HG02870 (cell line): ENCODE results near the gene NDRG2.
"Not testable (repeated sequence)": the region's sequence is repeated elsewhere in the genome, so short reads cannot be mapped to it uniquely, and the experiment has no call there.

Experiments
- ATAC-seq: cut with Tn5 transposase; IDR thresholded peaks from one replicate; pipeline ENCODE4 v1.9.1; 2021; ENCODE audit warnings: mild to moderate bottlenecking, moderate library complexity; ENCODE audit not compliant: unreplicated experiment

The NDRG2 gene

DNA sequence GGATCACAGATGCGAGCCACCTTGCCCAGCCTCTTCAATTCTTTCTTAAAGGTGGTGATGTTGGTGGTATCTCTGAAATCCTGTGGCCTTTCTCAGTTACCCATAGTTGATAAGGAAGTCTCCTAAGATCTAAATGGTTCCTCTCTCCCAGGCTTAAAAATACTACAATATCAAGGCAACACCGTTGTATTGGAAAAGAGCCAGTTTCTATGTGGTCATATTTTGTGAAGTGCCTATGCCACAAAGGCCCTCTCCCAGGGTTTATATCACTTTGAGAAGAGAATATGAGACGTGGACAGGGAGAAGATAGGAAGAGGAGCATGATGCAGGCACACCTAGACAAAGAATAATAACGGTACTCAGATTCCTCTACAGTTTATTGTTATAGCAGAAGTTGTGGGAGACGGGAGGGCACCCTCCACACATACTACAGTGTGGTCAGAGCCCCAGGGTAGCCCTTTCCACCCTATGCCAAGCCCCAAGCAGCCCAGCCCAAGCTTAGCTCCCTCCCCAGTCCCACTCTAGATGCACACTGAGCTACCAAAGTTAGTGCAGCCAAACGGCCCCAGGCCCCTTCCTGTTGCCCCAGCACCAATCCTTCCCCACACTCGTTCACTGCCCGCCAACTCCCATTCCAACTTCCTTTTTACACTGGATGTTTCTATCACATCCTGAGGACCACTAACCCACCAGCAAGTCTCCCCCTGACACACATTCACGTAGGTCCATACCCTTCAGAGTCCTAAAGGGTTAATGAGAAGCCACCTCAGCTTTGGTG, 8.3 kb downstream of the NDRG2 start:
- ATAC-seq: no peak

DNA sequence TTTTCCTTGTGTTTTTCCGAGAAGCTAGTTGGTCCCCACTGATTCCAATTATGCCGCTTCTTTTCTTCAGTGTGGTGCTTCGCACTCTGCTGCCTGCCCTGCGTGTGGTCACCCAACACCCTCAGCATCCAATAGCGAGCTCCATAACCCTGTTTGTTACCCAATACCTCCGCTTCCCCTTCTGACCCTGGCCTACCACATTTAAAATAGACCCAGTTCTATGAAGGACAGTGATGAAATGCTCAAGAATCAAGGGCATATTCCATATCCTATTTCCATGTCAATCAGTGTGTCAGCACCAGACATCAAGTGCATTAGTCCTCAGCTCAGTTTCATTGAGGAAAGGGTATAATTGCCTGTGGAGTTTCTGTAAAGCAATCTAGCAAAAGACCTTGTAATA, 9.5 kb downstream of the NDRG2 start:
- ATAC-seq: no peak

DNA sequence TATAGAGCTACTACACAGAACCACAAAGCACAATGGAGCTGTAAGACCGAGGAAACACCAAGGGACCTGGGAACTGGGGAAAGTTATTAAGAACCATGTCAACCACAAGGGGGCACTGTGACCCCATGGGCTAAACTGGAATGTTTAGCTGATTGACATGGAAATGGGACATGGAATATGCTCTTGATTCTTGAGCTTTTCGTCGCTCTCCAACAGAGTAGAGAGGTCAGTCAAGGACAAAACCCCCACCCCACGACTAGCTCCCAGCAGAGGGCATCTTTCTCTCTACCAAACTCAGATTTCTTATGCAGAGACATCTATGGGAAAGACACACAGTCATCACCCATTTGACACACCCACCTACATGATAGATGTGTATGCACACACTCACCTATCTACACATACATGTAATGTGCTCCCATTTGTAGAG, 10.1 kb downstream of the NDRG2 start:
- ATAC-seq: no peak

DNA sequence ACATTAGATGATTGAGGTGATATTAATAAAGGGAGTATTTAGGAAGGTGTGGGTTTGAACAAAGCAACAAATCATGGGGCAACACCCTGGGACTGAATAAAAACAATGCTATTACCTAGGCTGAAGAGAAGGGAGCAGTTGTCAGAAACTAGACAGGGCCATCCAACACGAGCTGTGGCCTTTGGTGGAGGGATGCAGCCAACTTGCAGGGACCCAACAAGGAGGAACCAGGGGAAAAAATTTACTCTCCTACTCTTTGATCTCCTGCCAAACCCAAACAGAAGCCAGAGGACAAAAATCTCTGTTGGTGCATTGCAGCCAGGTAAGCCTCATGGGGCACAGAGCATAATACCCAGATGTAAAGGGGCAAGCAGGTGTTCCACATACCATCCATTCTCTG, 13.7 kb downstream of the NDRG2 start:
- ATAC-seq: no peak

DNA sequence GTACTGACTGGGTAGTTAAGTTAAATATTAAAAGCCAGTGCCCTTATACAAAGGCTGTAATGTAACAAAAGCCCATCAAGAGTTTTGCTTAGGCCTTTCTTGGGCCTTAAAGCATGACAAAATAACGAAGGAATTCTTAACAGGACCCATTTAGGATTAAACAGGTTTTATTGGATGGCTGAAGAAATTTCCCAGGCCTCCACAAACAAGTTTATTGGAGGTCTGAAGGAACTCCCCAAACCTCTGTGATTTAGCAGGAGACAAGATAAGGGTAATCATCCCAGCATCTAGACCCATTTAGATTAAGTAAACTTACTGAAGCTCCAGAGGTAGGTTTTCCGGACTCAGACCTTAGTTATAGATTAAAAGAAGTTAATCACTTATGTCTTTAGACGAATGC, 15.1 kb downstream of the NDRG2 start:
- ATAC-seq: not testable (repeated sequence)

DNA sequence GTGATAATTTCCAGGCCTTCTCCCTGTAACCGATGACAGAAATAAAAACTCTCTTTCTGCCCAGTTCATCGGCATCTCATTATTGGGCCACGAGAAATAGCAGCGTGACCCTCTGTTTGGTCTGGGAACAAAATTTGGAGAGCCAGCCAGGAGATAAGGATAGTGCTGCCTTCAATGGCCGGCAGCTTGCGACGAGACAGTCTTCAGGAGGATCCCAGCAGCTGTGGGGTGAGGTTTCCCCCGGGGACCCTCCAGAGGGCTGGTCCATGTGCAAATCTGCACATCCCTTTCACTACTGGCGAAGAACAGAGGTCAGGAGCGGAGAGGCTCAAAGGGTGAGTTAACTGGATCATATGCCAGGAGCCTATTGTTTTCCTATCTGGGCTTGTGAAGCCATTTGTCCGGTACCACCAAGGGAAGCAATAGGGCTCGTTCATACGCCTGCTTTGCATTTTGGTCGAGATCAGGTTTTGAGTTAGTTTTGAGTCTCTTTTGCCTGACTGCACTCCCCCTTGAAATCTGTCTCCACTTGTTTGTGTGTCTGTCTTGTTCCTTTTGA, 21.0 kb downstream of the NDRG2 start:
- no peak for ATAC-seq

DNA sequence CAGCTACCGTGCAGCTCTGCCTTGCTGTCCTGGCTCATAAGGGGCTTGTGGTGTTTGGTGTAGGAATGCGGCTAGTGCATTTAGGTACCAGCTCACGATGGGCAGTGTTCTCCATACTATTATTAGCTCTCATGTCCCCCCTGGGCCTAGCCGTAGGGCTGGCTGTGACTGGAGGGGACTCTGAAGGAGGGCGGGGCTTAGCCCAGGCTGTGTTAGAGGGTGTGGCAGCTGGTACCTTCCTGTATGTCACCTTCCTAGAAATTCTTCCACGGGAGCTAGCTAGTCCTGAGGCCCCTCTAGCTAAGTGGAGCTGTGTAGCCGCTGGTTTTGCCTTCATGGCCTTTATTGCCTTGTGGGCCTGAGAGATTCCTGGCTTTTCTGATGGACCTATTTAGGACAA, 23.6 kb downstream of the NDRG2 start:
- ATAC-seq: no peak

DNA sequence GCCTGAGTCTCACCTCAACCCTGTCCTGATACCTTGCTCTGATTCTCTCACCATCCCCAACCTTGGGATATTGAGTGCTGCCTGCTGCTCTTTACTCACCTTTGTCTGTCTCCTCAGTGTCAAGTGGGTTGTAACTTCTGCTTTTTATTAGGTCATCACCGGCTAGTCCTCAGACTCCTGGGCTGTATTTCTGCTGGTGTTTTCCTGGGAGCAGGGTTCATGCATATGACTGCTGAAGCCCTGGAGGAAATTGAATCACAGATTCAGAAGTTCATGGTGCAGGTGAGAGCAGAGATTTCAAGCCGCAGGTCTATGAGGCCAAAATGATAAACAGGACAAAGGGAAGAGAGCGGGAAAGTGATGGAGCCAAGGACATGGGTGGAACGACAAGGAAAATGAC, 25.3 kb downstream of the NDRG2 start:
- ATAC-seq: no peak

DNA sequence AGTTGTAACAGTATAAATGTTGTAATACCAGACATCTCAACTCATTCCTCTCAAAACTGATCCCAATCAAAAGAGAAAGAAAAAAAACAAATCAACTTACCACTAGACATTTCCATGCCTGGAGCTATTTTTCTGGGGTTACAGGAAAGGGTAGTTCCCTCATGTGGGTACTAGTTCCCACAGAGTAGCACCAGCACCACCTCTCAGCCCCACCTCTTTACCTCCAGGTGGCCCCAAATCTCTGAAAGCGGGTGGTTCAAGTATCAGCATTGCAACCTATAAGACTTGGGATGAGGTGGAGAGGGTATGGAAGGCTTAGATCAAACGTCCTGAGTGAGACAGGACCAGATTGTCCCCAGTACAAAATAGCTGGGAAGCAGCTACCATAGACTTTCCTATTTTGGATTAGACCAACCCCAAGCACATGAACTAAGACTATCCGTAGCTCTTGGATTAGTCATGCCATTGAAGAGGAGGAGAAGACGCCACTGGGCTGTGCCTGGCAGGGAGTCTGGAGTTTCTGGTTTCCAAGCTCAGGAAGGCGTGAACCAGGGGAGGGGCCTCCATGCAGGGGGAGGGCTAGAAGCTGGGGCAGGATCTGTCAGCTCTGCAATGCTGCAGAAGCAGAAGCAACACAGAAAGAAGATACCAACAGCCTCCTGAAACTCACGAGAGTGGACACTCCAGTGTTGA, 26.0 kb downstream of the NDRG2 start, which contains the start of gene SLC39A2:
Gene SLC39A2 (plus strand): TSS at position 620 of the 693 bp plus-strand sequence. CDS start 154 bp downstream, outside the sequence.
- no peak for ATAC-seq

DNA sequence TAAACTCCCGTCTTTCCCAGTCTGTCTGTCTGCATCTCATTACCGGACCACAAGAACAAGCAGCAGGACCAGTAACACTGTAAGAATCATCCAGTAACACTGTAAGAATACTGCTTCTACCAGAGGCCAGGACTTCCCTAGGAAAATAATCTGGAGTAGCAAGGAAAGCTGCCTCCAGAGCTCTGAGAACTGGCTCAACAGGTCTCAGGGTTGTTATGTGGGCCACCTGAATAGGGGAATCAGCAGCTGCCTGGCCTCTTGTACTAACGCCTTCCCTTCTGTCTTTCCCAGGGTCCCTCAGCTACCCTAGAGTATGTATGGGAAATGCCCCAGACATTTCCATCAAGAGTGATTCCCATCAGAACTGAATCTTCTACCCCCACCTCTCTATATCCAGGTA, 26.7 kb downstream of the NDRG2 start:
- no peak for ATAC-seq

DNA sequence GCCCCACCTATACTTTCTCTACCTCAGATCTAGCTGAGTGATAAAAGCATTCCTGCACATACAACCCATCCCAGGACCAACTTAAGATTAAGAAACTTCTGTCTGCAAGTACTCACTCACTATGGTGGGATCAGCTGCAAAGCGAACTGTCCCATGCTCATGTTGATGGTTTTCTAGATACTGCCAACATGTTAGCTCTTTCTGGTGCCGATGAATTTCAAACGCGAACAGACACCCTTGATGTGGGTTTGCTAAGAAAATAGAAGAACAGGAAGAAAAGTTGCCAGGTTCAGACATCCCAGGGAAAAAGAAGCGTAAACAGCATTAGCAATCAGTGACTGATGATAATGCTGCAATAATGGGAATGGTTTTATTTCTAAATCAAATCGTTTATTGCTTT, 27.3 kb downstream of the NDRG2 start:
- ATAC-seq: no peak

DNA sequence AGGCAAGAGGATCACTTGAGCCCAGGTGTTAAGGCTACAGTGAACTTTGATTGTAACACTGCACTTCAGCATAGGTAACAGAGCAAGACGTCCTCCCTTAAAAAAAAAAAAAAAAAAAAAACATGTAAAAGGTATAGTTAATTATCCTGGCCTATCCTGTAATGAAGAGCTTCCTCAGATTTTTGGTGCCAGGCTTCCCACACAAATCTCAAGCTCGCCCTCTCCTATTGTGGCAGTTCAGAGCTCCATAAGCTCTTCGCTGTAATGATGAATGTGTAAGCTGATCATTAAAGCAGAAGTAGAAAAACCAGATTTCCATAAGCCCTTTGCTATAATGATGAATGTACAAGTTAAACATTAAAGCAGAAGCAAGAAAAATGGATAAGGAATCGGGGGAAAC, 27.7 kb downstream of the NDRG2 start:
- no peak for ATAC-seq

DNA sequence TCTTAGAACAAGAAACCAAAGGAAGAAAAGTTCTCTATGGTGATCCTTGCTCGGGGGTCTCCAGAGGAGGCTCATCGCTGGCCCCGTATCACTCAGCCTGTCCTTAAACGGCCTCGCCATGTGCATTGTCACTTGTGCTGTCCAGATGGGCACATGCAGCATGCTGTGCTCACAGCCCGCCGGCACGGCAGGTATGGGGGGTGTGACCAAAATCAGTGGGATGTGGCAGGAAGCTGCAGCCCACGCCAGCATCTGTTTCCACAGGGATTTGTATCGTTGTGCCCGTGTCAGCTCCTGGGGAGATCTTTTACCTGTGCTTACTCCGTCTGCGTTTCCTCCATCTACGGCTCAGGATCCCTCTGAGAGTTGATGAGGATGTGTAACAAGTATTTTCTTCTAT, 28.3 kb downstream of the NDRG2 start:
- ATAC-seq: no peak

DNA sequence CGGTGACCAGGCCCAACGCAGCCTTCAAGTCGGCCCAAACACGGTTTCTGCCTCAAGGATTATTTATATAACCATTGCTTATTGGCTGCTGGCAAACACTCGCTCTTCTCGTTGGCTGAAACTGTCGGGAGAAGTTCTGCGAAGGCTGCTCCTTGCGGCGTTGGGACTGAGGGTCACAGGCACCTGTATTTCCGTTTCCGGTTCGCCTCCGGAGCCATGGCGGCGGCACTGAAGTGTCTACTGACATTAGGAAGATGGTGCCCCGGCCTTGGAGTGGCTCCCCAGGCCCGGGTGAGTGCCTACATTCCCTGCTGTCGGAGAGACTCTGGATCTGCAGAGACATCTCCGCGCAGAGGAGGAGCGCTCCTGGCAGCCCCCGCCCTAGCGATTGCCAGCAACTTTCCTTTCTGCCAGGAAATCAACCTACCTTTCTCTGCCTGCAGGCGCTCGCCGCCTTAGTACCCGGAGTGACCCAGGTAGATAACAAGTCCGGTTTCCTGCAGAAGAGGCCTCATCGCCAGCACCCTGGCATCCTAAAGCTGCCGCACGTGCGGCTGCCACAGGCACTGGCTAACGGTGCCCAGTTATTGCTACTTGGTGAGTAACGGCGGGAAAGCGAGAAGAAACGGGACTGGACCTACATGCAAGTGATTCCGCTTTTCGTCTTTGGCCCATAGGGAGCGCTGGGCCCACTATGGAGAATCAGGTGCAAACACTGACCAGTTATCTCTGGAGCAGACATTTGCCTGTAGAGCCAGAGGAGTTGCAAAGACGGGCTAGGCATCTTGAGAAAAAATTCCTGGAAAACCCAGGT, 34.9 kb downstream of the NDRG2 start, which contains the start of gene METTL17:
Gene METTL17 (plus strand): TSS at position 194 of the 814 bp plus-strand sequence. CDS start 23 bp downstream, at position 217.
- ATAC-seq: peak; percentile 97

DNA sequence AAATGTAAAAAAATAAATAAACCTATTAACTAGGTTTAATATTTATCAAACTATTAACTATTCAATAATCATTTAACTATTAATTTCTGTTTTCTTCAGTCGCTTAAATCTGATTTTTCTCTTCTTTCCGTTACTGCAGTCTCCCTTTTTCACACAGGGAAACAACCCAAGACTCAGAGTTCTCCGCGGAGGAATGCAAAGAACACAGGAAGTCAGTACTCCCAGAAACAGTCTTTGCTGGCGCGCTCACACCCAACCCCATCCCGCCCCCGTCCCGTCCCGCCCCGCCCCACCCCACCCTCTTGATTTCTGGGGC, 35.4 kb downstream of the NDRG2 start:
- no peak for ATAC-seq

DNA sequence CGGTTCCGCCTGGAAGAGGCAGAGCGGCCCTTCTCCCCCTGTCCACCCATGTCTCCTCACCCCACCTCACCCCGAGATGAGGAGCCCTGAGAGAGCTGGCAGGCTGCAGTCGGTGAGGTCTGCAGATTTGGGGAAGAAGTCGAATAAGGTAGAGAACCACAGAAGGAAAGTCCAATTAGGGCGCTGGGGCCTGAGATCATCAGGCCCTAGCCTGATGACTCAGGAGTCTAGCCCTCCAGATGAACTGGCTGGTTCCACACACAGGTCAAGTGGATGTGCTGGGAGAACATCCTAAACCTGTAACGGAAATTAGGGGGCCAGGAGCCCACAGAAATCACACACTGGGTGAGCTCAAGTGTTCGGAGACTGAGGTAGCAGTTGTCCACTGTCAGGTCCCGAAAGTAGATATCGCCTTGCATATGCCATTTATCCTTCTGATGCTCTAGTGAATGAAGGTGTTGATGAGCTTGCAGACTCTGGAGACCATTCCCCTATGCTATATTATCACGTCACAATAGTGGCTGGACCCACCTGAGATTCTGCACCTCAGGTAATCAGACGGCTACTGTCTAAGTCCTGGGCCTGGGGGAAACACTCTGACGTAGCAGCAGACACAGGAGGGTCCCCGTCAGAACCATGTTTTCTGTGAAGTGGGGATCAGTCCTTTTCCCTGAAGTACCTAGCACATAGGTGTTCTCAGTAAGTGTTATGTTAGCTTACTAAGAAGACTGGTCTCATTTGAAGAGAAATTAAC, 36.0 kb downstream of the NDRG2 start:
- no peak for ATAC-seq

DNA sequence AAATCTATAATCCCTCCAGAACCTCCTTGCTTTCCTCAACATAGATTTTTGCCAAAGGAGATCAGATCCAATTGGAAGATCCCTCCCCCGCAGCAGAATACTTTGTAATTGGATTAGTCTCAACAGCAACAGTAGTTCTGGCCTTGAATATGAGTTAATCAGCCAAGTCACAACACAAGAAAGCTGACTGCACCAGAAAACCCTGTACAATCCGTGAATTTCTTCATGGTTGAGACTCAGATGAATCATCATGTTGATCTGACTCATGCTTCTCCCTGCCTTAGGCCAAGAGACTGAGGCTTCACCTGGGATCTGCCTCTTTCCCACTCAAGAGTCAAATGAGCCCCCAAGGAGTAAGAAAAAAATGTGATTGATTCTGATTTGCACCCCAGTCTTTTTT, 38.0 kb downstream of the NDRG2 start:
- ATAC-seq: no peak

DNA sequence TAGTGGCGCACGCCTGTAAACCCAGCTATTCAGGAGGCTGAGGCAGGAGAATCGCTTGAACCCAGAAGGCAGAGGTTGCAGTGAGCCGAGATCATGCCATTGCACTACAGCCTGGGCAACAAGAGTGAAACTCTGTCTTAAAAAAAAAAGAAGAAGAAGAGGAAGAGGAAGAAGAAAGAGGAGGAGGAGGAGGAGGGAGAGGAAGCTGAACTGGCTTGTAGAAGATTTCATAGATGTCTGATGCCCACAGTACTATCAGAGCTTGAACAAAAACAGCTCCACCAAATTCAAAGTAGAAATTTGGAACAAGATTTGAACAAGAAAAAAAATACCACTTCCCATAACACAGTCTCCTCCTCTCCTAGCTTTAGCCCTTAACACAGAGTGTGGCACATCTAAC, 39.2 kb downstream of the NDRG2 start:
- ATAC-seq: not testable (repeated sequence)

DNA sequence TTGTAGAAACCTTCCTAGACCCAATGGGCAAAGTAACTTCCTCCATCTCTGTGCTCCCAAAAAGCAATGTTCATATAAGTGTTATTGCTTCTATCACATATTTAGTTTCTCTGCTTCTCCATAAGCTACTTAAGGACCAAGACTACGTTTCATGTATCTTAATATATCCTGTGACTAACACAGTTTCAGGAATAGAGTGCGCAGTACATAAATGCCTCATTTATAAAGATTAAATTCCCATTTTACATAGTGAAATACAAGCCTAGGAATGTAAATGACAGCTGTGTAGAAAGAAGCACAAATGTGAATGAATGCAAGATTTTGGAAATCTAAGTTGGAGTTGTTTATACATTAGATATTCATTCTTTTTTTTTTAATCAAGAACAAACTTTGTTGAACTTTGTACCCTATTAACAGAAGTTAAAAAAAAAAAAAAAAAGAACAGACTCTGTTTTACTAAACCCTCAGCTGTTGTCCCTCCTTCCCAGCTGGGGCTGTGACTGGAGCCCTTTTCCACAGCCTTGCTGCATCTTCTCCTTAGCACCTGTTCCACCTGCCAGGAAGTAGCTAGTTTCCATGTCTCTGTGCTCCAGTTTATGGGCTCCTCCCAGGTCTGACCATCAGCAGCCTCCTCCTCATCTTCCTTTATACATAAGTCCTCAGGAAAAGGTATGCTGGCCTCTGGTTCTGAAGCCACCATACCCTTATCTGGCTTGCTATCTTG, 42.1 kb downstream of the NDRG2 start:
- no peak for ATAC-seq

DNA sequence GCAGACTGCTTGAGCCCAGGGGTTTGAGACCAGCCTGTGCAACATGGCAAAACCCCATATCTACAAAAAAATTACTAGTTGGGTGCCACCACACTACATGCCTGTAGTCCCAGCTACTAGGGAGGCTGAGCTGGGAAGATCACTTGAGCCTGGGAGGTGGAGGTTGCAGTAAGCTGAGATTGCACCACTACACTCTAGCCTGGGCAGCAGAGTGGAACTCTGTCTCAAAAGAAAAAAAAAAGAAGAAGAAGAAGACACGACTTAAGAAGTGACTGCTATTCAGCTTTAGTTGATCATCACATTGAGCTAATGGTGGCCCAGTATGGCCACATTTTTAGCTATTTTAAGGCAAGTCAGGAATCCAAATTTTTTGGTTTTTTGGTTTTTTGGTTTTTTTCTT, 44.0 kb downstream of the NDRG2 start:
- no peak for ATAC-seq
